DOHH2 (cell line): ENCODE data around the gene MAPK8.

Experiments used
- H3F3A ChIP-seq: fragments of 200-600 bp; sonication (generic), shearing (Covaris generic); 2 replicates; pipeline ENCODE4 v1.6.0; 2016; ENCODE audit warnings: antibody characterized with exemption, mild to moderate bottlenecking; ENCODE audit not compliant: control insufficient read depth, insufficient read depth
- H3K27ac ChIP-seq: fragments of 200-600 bp; sonication (generic); 2 replicates; pipeline ENCODE4 v1.5.1; 2014; ENCODE audit warnings: low read depth, mild to moderate bottlenecking, low read length, moderate library complexity
- H3K27me3 ChIP-seq: fragments of 200-600 bp; sonication (generic); 2 replicates; pipeline ENCODE4 v1.6.1; 2014; ENCODE audit warnings: mild to moderate bottlenecking, low read length, mixed read lengths; ENCODE audit not compliant: control insufficient read depth
- H3K36me3 ChIP-seq: fragments of 200-600 bp; sonication (generic); 2 replicates; pipeline ENCODE4 v1.6.1; 2014; ENCODE audit warnings: mild to moderate bottlenecking, low read length, moderate library complexity, mixed read lengths; ENCODE audit not compliant: control insufficient read depth
- H3K4me1 ChIP-seq: fragments of 200-600 bp; sonication (generic); 2 replicates; pipeline ENCODE4 v1.6.1; 2014; ENCODE audit warnings: mild to moderate bottlenecking, low read length, mixed read lengths; ENCODE audit not compliant: control insufficient read depth
- H3K4me2 ChIP-seq: fragments of 200-600 bp; sonication (generic); 2 replicates; pipeline ENCODE4 v1.6.0; 2014; ENCODE audit warnings: mild to moderate bottlenecking, low read length, moderate library complexity
- H3K4me3 ChIP-seq: fragments of 200-600 bp; sonication (generic); 2 replicates; pipeline ENCODE4 v1.5.1; 2014; ENCODE audit warnings: mild to moderate bottlenecking, low read length, mixed read lengths
- H3K79me2 ChIP-seq: fragments of 200-600 bp; sonication (generic); 2 replicates; pipeline ENCODE4 v1.6.1; 2014; ENCODE audit warnings: mild to moderate bottlenecking, low read length, mixed read lengths; ENCODE audit not compliant: control insufficient read depth
- H3K9me2 ChIP-seq: fragments of 200-600 bp; sonication (generic); replicated peaks from 2 replicates; pipeline ENCODE4 v1.6.1; 2014; ENCODE audit warnings: mild to moderate bottlenecking, low read length, mixed read lengths; ENCODE audit not compliant: control insufficient read depth
- H3K9me3 ChIP-seq: fragments of 200-600 bp; sonication (generic); 2 replicates; pipeline ENCODE4 v1.6.1; 2014; ENCODE audit warnings: antibody characterized with exemption, low read length, mixed read lengths; ENCODE audit not compliant: control insufficient read depth, insufficient read depth
- H4K20me1 ChIP-seq: fragments of 200-600 bp; sonication (generic); 2 replicates; pipeline ENCODE4 v1.6.0; 2014; ENCODE audit warnings: low read depth, mild to moderate bottlenecking, antibody characterized with exemption, low read length, moderate library complexity; ENCODE audit not compliant: control insufficient read depth, insufficient read depth
- CTCF ChIP-seq: fragments of 200-600 bp; sonication (generic); IDR thresholded peaks from one replicate; pipeline ENCODE4 v1.5.1; 2014; ENCODE audit warnings: antibody characterized with exemption, mild to moderate bottlenecking, low read depth, low read length; ENCODE audit not compliant: poor library complexity, severe bottlenecking
- EZH2phosphoT487 ChIP-seq: fragments of 200-600 bp; sonication (generic); IDR thresholded peaks from 2 replicates; pipeline ENCODE4 v1.6.1; 2017; ENCODE audit warnings: borderline replicate concordance, mild to moderate bottlenecking, antibody characterized with exemption, low read length, moderate library complexity, mixed read lengths

Gene MAPK8

DNA sequence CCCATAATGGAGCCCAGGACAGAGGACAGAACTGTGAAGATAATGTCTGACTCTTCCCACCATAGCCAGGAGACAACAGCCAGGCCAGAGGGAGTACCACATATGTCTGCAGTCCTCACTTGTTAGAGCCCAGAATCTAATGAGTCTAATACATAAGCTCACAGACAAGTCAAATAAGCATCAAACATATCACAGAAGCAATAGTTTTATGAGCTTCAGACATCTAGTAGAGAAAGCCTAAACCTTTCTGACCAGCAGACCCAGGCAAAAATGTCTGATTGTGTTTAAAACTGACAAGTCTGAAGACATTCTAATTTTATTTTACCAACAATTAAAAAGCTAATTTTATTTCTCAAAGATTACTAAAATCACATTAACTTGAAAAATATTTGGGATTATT, 75.5 kb downstream of the MAPK8 start:
- no peaks in the 10 kb centered on the region for H3K9me2 ChIP-seq
- no peaks in the 10 kb centered on the region for H4K20me1 ChIP-seq
- TF ChIP-seq CTCF (no peak), EZH2phosphoT487 (no peak)
- no peaks in the 10 kb centered on the region for H3K36me3 ChIP-seq
- H3K4me3 ChIP-seq = no peak overlapping the region
- H3K9me3 ChIP-seq = no peaks in the 10 kb centered on the region
- no peaks in the 10 kb centered on the region for H3F3A ChIP-seq
- H3K4me1 ChIP-seq = no peaks in the 10 kb centered on the region; the same call in 1 of the 2 replicates
- no peaks in the 10 kb centered on the region for H3K27me3 ChIP-seq
- no peak overlapping the region for H3K4me2 ChIP-seq
- no peak overlapping the region for H3K27ac ChIP-seq
- no peaks in the 10 kb centered on the region for H3K79me2 ChIP-seq

GRCh38 chr10:48382982-48383381, 76.5 kb downstream of the MAPK8 start:
- Histone ChIP-seq H3K4me3 (no peak overlapping the region), H3K27me3 (no peaks in the 10 kb centered on the region), H3K9me3 (no peaks in the 10 kb centered on the region), H3K36me3 (no peaks in the 10 kb centered on the region), H3K27ac (no peak overlapping the region), H3K79me2 (no peaks in the 10 kb centered on the region), H3K4me2 (no peak overlapping the region), H3K4me1 (no peaks in the 10 kb centered on the region; the same call in 1 of the 2 replicates), H4K20me1 (no peaks in the 10 kb centered on the region), H3F3A (no peaks in the 10 kb centered on the region), H3K9me2 (no peaks in the 10 kb centered on the region)
- TF ChIP-seq EZH2phosphoT487 (no peak), CTCF (no peak)

DNA sequence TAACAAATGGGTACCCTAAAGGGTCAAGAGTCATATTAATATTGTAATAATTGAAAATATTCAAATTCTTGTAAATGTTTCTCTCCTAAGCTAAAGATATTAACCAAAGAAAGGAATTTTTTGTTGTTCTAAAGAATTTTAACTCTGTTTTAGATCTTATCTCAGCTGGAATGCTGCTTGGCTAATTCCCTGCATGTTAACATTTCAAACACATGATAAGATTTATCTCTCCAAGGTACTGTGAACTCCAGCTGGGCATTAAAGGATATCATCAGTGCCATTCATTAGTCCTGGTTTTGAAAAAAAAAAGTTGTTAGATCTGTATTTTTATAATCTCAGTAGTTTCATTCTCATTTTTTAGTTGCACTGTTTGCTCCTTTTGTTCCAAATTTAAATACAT, 76.9 kb downstream of the MAPK8 start:
- no peaks in the 10 kb centered on the region for H3K79me2 ChIP-seq
- H3F3A ChIP-seq = no peaks in the 10 kb centered on the region
- H4K20me1 ChIP-seq = no peaks in the 10 kb centered on the region
- TF ChIP-seq EZH2phosphoT487 (no peak), CTCF (no peak)
- no peak overlapping the region for H3K4me3 ChIP-seq
- H3K9me3 ChIP-seq = no peaks in the 10 kb centered on the region
- no peaks in the 10 kb centered on the region for H3K27me3 ChIP-seq
- no peak overlapping the region for H3K27ac ChIP-seq
- no peaks in the 10 kb centered on the region for H3K36me3 ChIP-seq
- H3K9me2 ChIP-seq = no peaks in the 10 kb centered on the region
- no peak overlapping the region for H3K4me2 ChIP-seq
- H3K4me1 ChIP-seq = no peaks in the 10 kb centered on the region; the same call in 1 of the 2 replicates

- H3K27me3 ChIP-seq = no peaks in the 10 kb centered on the region
- H3K79me2 ChIP-seq = no peaks in the 10 kb centered on the region
- no peaks in the 10 kb centered on the region for H3K9me2 ChIP-seq
- TF ChIP-seq EZH2phosphoT487 = no peak
- TF ChIP-seq CTCF = no peak
- H3K4me1 ChIP-seq = no peaks in the 10 kb centered on the region; the same call in 1 of the 2 replicates
- H3F3A ChIP-seq = no peaks in the 10 kb centered on the region
- H3K27ac ChIP-seq = no peak overlapping the region
- H3K36me3 ChIP-seq = no peaks in the 10 kb centered on the region
- no peak overlapping the region for H3K4me3 ChIP-seq
- no peaks in the 10 kb centered on the region for H3K9me3 ChIP-seq
- H3K4me2 ChIP-seq = no peak overlapping the region
- no peaks in the 10 kb centered on the region for H4K20me1 ChIP-seq
Observed at GRCh38 chr10:48384699-48384982, 78.2 kb downstream of the MAPK8 start.
